Measurements from ENCODE around the gene NOLC1.

Gene NOLC1

GRCh38 chr10:102121739-102122372, 30.3 kb upstream of the NOLC1 start:
- peak in 3 of 14 donors; percentile 20 to 27 (median 21) for DNase-seq

DNA sequence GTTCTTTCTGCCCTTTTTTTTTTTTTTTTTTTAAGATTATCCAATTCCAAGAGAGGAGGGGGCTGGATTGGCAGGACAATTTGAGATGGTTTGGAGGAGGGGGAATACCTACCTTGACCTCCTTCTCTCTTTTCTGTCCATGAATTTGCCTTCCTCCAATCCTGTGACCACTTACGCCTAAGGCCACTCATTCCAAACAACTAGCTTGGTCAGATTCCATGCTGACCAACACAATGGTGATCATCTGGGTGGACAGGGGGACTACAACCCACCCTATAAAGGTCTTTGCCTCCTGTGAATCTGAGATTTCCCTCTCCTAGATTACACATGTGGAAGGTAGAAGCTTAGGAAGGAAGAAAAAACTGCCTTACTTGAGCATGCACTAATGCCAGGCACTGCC, 29.7 kb upstream of the NOLC1 start:
- DNase-seq: peak in 1 of 14 donors; percentile 6

- no peak for DNase-seq
These were observed 29.0 kb upstream of the NOLC1 start for GRCh38 chr10:102123223-102123622.

DNA sequence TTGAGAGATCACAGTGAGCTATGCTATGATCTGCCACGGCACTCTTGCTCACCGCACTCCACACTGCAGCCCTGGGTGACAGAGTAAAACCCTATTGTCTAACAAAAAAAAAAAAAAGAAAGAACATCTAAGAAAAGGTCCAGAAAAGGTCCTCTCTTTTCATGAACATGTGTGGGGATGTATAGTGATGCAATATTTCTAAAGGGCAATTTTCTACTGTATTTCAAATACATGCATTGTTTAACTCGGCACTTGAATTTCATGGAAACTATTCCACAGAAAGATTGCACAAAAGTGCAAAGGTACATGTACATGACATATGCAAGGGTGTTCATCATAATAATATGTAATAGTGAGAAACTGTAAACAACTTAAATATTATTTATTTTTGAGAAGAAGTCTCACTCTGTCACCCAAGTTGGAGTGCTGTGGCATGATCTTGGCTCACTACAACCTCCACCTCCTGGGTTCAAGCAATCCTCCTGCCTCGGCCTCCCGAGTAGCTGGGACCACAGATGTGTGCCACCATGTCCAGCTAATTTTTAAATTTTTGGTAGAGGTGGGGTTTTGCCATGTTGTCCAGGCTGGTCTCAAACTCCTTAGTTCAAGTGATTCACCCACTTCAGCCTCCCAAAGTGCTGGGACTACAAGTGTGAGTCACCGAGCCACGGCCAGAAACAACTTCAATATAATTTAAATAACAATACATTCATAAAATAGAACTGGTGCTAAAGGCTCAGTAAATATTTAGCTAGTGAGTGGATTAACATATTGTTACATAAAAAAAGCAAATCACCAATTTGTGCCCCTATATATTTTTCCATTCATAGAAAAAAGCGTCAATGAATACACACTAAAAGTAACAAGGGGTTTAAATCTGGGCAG, 20.7 kb upstream of the NOLC1 start:
- DNase-seq: no peak

DNA sequence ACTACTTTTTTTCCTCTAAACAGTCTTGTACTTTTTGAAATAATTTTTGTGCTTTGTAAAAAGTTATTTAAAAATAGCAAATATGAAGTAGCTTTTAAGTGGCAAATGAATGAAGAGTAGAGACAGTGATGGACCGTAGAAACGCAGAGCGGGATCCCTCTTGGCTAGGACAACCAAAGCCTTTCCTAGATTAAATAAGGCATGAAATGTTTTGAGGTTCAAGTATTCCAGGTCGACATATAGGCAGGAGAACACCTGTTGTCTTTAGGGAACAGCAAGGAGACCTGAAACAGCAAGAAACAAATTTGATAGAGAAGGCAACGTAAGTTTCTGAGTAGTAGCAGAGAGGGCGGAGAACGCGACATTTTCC, 20.0 kb upstream of the NOLC1 start:
- no peak for DNase-seq

GRCh38 chr10:102132563-102133372, 19.4 kb upstream of the NOLC1 start, which contains the start of gene PPRC1:
TSS of gene PPRC1 (plus strand) at chr10:102133040. CDS start at chr10:102133069, 29 bp downstream.
- DNase-seq: peak; percentile 75 to 99 (median 97)

DNA sequence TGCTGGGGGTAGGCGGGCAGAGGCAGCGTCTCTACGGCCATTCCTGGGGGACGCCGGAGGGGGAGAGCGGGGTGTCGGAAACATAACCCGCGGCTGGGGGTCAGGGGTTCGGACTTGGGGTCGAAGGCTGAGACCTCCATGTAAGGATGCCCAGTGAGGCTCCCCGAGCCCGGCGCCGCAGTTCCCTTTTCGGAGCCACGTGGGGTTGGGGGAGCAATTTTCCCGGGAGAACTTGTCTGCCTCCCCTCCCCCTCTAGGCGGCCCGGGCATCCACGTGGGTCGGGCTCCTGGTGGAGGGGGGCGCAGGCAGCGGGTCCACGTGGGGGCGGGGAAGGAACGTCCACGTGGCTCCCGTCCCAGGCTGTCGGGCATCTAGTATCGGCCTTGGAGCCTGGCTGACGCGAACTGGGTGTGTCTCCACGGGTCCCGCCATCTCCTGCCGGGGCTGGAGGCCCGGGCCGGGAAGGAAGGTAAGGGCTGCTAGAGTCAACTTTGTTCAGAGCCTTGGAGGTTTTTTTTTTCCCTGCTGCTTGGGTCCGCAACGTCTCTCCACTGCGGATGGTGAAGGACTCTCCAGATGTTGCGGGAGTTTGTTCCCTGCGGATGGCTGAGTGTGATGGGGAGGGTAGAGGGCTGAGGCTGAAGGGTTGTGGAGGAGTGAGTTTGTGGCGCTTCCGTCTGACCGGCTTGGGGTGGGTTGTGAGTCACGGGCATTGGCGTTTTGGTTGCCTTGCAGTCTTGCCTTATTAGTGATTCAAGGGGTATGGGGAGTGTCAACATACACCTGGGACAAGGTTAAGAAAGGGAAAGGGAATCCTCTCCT, 18.6 kb upstream of the NOLC1 start:
- peak in 12 of 14 donors; percentile 15 to 91 (median 76) for DNase-seq

GRCh38 chr10:102134416-102134815, 17.8 kb upstream of the NOLC1 start:
- no peak for DNase-seq

GRCh38 chr10:102135956-102136526, 16.1 kb upstream of the NOLC1 start:
- no peak for DNase-seq

GRCh38 chr10:102139281-102140110, 12.7 kb upstream of the NOLC1 start:
- DNase-seq: no peak

DNA sequence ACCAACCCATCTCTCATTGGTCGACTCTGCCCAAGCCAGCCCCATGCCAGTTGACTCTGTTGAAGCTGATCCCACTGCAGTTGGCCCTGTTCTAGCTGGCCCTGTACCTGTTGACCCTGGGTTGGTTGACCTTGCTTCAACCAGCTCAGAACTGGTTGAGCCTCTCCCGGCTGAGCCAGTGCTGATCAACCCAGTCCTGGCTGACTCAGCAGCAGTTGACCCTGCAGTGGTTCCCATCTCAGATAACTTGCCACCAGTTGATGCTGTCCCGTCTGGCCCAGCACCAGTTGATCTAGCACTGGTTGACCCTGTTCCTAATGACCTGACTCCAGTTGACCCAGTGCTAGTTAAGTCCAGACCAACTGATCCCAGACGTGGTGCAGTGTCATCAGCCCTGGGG, 12.0 kb upstream of the NOLC1 start:
- DNase-seq: no peak

- no peak for DNase-seq
These were observed 11.2 kb upstream of the NOLC1 start for GRCh38 chr10:102140913-102141540.

DNA sequence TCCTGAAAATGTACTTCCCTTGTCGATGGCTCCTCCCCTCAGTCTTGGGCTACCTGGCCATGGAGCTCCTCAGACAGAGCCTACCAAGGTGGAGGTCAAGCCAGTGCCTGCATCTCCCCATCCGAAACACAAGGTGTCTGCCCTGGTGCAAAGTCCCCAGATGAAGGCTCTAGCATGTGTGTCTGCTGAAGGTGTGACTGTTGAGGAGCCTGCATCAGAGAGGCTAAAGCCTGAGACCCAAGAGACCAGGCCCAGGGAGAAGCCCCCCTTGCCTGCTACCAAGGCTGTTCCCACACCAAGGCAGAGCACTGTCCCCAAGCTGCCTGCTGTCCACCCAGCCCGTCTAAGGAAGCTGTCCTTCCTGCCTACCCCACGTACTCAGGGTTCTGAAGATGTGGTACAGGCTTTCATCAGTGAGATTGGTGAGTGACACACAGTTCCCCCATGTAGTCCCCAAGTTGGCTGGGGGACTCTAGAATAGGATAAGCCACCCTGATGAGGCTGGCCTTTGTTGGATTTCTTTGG, 10.5 kb upstream of the NOLC1 start:
- no peak for DNase-seq

GRCh38 chr10:102146971-102147428, 5.2 kb upstream of the NOLC1 start:
- no peak for DNase-seq

- no peak for DNase-seq
These were observed 4.6 kb upstream of the NOLC1 start for GRCh38 chr10:102147561-102147960.

GRCh38 chr10:102148275-102148674, 3.9 kb upstream of the NOLC1 start:
- DNase-seq: no peak

GRCh38 chr10:102150970-102151773, 1.0 kb upstream of the NOLC1 start:
- no peak for DNase-seq

GRCh38 chr10:102152545-102152890, 329 bp downstream of the NOLC1 start:
- peak in 2 of 14 donors; percentile 39 to 65 for DNase-seq

GRCh38 chr10:102153093-102153620, 968 bp downstream of the NOLC1 start:
- DNase-seq: no peak

All from C1 segment of cervical spinal cord (tissue), 14 donors.